Measurements from ENCODE around the gene ZBTB20. TPM values are rescaled to one million over a fixed set of nuclear protein-coding genes. Genes with fewer than 3 reads are reported as not detected.

Gene ZBTB20
- total RNA-seq, 1 donor from 2014 or later, result 11.2 TPM

- H3K4me3 ChIP-seq (ENCODE audit: low read depth, low read length), result no peak overlapping the region
- TF ChIP-seq, protein P1, sequence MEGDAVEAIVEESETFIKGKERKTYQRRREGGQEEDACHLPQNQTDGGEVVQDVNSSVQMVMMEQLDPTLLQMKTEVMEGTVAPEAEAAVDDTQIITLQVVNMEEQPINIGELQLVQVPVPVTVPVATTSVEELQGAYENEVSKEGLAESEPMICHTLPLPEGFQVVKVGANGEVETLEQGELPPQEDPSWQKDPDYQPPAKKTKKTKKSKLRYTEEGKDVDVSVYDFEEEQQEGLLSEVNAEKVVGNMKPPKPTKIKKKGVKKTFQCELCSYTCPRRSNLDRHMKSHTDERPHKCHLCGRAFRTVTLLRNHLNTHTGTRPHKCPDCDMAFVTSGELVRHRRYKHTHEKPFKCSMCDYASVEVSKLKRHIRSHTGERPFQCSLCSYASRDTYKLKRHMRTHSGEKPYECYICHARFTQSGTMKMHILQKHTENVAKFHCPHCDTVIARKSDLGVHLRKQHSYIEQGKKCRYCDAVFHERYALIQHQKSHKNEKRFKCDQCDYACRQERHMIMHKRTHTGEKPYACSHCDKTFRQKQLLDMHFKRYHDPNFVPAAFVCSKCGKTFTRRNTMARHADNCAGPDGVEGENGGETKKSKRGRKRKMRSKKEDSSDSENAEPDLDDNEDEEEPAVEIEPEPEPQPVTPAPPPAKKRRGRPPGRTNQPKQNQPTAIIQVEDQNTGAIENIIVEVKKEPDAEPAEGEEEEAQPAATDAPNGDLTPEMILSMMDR (conservative IDR thresholded peaks at IDR 0.05; ENCODE audit: low read depth, low read length), result no peak
- no peak for DNase-seq (ENCODE audit: low read depth)
Observed at GRCh38 chr3:115077501-115078250, 69.4 kb downstream of the ZBTB20 start.

DNA sequence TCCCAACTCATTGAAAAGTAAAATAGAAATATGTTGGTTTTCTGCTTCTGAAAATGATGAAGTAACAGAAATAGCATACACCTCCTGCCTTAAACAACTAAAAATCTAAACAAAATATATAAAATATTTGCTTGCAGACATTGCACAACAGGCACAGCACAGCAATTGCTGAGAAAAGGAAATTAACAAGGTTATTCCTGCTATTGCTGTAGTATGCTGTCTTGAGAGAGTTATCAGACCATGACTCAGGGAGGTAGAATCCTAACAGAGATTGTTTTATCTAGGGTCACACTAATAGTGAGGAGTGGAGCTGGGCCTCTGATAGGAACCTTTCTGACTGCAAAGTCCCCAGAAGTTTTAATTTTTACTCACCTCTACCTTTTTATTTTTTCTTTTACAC lies 72.6 kb downstream of the ZBTB20 start:
- no peak for DNase-seq (ENCODE audit: low read depth)
- TF ChIP-seq, protein P1 (conservative IDR thresholded peaks at IDR 0.05; ENCODE audit: low read depth, low read length), result no peak

GRCh38 chr3:115072265-115073021 lies 74.6 kb downstream of the ZBTB20 start:
- TF ChIP-seq, protein P1 (conservative IDR thresholded peaks at IDR 0.05; ENCODE audit: low read depth, low read length), result no peak
- DNase-seq (ENCODE audit: low read depth), result no peak
- H3K4me3 ChIP-seq (ENCODE audit: low read depth, low read length), result no peak overlapping the region

More for the DNA sequence above, 72.6 kb downstream of the ZBTB20 start:
- H3K4me3 ChIP-seq (ENCODE audit: low read depth, low read length), result no peak overlapping the region

GRCh38 chr3:115071601-115072000 lies 75.5 kb downstream of the ZBTB20 start:
- DNase-seq (ENCODE audit: low read depth), result no peak
- TF ChIP-seq, protein P1 (conservative IDR thresholded peaks at IDR 0.05; ENCODE audit: low read depth, low read length), result no peak
- H3K4me3 ChIP-seq (ENCODE audit: low read depth, low read length), result no peak overlapping the region

GRCh38 chr3:115071166-115071565 lies 75.9 kb downstream of the ZBTB20 start:
- no peak overlapping the region for H3K4me3 ChIP-seq (ENCODE audit: low read depth, low read length)
- DNase-seq (ENCODE audit: low read depth), result no peak
- TF ChIP-seq, protein P1 (conservative IDR thresholded peaks at IDR 0.05; ENCODE audit: low read depth, low read length), result no peak

GRCh38 chr3:115068799-115069198 lies 78.3 kb downstream of the ZBTB20 start:
- no peak for DNase-seq (ENCODE audit: low read depth)
- TF ChIP-seq, protein P1 (conservative IDR thresholded peaks at IDR 0.05; ENCODE audit: low read depth, low read length), result no peak
- no peak overlapping the region for H3K4me3 ChIP-seq (ENCODE audit: low read depth, low read length)
